Endothelial cell of umbilical vein (primary cell): ENCODE measurements around the gene KDM3A. TPM values are rescaled to one million over a fixed set of nuclear protein-coding genes. Genes with fewer than 3 reads are reported as not detected.

Experiments
- BruUV-seq: library from RNA; stranded (reverse); fragments of 400-500 nt; replicated peaks from 2 replicates; lab custom pipeline; 2021; lab: Mats Ljungman, UMichigan
- CTCF ChIA-PET: fragments of 300-600, 350-600 bp; sonication (Branson Sonifier 250); formaldehyde crosslinking; loops from one replicate; lab custom pipeline; 2021; ENCODE audit warnings: antibody characterized with exemption, inconsistent platforms; lab: Charles Lee
- POLR2A ChIA-PET: fragments of 300-600, 350-600 bp; sonication (Branson Sonifier 250); formaldehyde crosslinking; loops from one replicate; lab custom pipeline; 2021; ENCODE audit warnings: antibody characterized with exemption, inconsistent platforms; lab: Charles Lee
- DNase-seq: peaks from one replicate; pipeline ENCODE4 v3.0.0-alpha.2; 2011; ENCODE audit warnings: low read depth, low spot score
- FAIRE-seq: peaks from 2 replicates; lab custom pipeline; 2011; peaks lifted over from hg19 to GRCh38; lab: Jason Lieb, UNC
- H2AFZ ChIP-seq: 2 replicates; pipeline ENCODE4 v1.6.0; 2012; ENCODE audit warnings: low read depth, low read length, control low read depth, inconsistent platforms
- H3K27ac ChIP-seq: 2 replicates; pipeline ENCODE4 v1.5.1; 2011; ENCODE audit warnings: low read depth, mild to moderate bottlenecking, control low read depth, low read length, moderate library complexity; ENCODE audit not compliant: insufficient read depth
- H3K27me3 ChIP-seq, 2 experiments: 2 replicates each; pipeline versions ENCODE4 v1.6.0 to v1.6.1; 2011; ENCODE audit warnings: low read length in 2 of 2, mixed read lengths in 1 of 2; ENCODE audit not compliant: control insufficient read depth in 2 of 2, insufficient read depth in 2 of 2
- H3K36me3 ChIP-seq, 2 experiments: 2 replicates in 1 of 2; 3 replicates in 1 of 2; pipeline ENCODE4 v1.5.1; 2011; ENCODE audit warnings: low read length in 2 of 2, mild to moderate bottlenecking in 1 of 2, moderate library complexity in 1 of 2; ENCODE audit not compliant: control insufficient read depth in 2 of 2, insufficient read depth in 2 of 2; ENCODE audit errors: extremely low read depth in 1 of 2
- H3K4me1 ChIP-seq: 3 replicates; pipeline ENCODE4 v1.5.1; 2011; ENCODE audit warnings: mild to moderate bottlenecking, low read length; ENCODE audit not compliant: control insufficient read depth, insufficient read depth; ENCODE audit errors: extremely low read depth
- H3K4me2 ChIP-seq: 2 replicates; pipeline ENCODE4 v1.6.1; 2011; ENCODE audit warnings: low read length, control low read depth, mixed read lengths; ENCODE audit not compliant: insufficient read depth
- H3K4me3 ChIP-seq, 3 experiments: fragments of 200-600 bp in 1 of 3; sonication (generic), shearing (Covaris generic) in 1 of 3; replicated peaks in 1 of 3; 2 replicates each; pipeline ENCODE4 v1.5.1; 2011 to 2016; ENCODE audit warnings: control low read depth in 3 of 3, low read length in 3 of 3, mild to moderate bottlenecking in 2 of 3, inconsistent platforms in 1 of 3, low read depth in 1 of 3, moderate library complexity in 1 of 3; ENCODE audit not compliant: insufficient read depth in 1 of 3
- H3K79me2 ChIP-seq: 2 replicates; pipeline ENCODE4 v1.6.0; 2012; ENCODE audit warnings: low read length, inconsistent platforms; ENCODE audit not compliant: control insufficient read depth, insufficient read depth
- H3K9ac ChIP-seq: replicated peaks from 2 replicates; pipeline ENCODE3; 2011; ENCODE audit warnings: low read length, control low read depth; ENCODE audit not compliant: insufficient read depth; ENCODE audit errors: extremely low read depth
- H3K9me1 ChIP-seq: replicated peaks from 3 replicates; pipeline ENCODE4 v1.6.0; 2011; ENCODE audit warnings: mild to moderate bottlenecking, low read length; ENCODE audit not compliant: control insufficient read depth, insufficient read depth; ENCODE audit errors: extremely low read depth
- H3K9me3 ChIP-seq: replicated peaks from 2 replicates; pipeline ENCODE4 v1.5.1; 2012; ENCODE audit warnings: low read length, inconsistent platforms; ENCODE audit not compliant: control insufficient read depth, insufficient read depth
- H4K20me1 ChIP-seq: replicated peaks from 2 replicates; pipeline ENCODE3; 2011; ENCODE audit warnings: mild to moderate bottlenecking, low read length; ENCODE audit not compliant: control insufficient read depth, insufficient read depth; ENCODE audit errors: extremely low read depth
- EZH2 ChIP-seq: IDR thresholded peaks from 2 replicates; pipeline ENCODE4 v1.6.1; 2012; ENCODE audit warnings: borderline replicate concordance, low read depth, mild to moderate bottlenecking, moderate library complexity, low read length, inconsistent platforms; ENCODE audit not compliant: severe bottlenecking
- FOS ChIP-seq: IDR thresholded peaks from 2 replicates; pipeline ENCODE4 v1.6.1; 2011; ENCODE audit warnings: mild to moderate bottlenecking, low read length, moderate library complexity, borderline replicate concordance; ENCODE audit not compliant: insufficient read depth
- GATA2 ChIP-seq: IDR thresholded peaks from 2 replicates; pipeline ENCODE4 v1.7.0; 2011; ENCODE audit warnings: low read depth, mild to moderate bottlenecking, moderate library complexity, mixed read lengths, low read length; ENCODE audit not compliant: insufficient read length, insufficient read depth
- JUN ChIP-seq: IDR thresholded peaks from 2 replicates; pipeline ENCODE4 v1.6.1; 2011; ENCODE audit warnings: borderline replicate concordance, low read depth; ENCODE audit not compliant: insufficient read length, insufficient read depth
- MYC ChIP-seq: IDR thresholded peaks from one replicate; pipeline ENCODE4 v1.6.1; 2011; ENCODE audit warnings: mild to moderate bottlenecking, low read depth, low read length
- POLR2A ChIP-seq: IDR thresholded peaks from 2 replicates; pipeline ENCODE4 v1.6.1; 2012; ENCODE audit warnings: low read depth, mild to moderate bottlenecking, control low read depth, low read length
- POLR2AphosphoS5 ChIP-seq: IDR thresholded peaks from 2 replicates; pipeline ENCODE4 v1.6.1; 2012; ENCODE audit warnings: low read depth, mild to moderate bottlenecking, control low read depth, low read length, moderate library complexity; ENCODE audit not compliant: insufficient read depth
- dilution Hi-C: fragments of 300-500 bp; cut with MboI; formaldehyde crosslinking; loops from one replicate; pipeline ENCODE4 v1.15.0; 2019; ENCODE audit warnings: low sequenced_read_pairs; ENCODE audit not compliant: extremely low pct_ligation_motif_present
- intact Hi-C: fragments of 100-400 bp; cut with micrococcal nuclease; formaldehyde crosslinking; loops from one replicate; pipeline ENCODE4 v1.10.0; 2022
- polyA plus RNA-seq, 4 experiments: library from polyadenylated mRNA; depleted of rRNA in 3 of 4; stranded (reverse) in 3 of 4; unstranded in 1 of 4; fragments of >200 nt; gene quantifications; 2 replicates each; pipeline versions ENCODE4 v1.2.1 to v1.2.3, GENCODE V29; 2011 to 2012; ENCODE audit warnings: missing spikeins in 1 of 4
- total RNA-seq: library from RNA; stranded (reverse); gene quantifications from 2 replicates; pipeline ENCODE4 v1.2.3, GENCODE V29; 2021
- TF ChIP-seq, protein P1 (sequence below), 2 donors: IDR thresholded peaks; 1 replicate in 1 of 2; 2 replicates in 1 of 2; pipeline ENCODE4 v1.5.1; 2011; ENCODE audit warnings: low read length in 2 of 2, mild to moderate bottlenecking in 2 of 2, moderate library complexity in 2 of 2, control low read depth in 1 of 2, inconsistent platforms in 1 of 2, low read depth in 1 of 2; ENCODE audit not compliant: insufficient read depth in 1 of 2; ENCODE audit errors: extremely low read depth in 1 of 2
- TF ChIP-seq, protein P2 (sequence below): IDR thresholded peaks from 2 replicates; pipeline ENCODE4 v1.6.1; 2011; ENCODE audit not compliant: insufficient read depth, insufficient read length

The KDM3A gene
- total and polyA plus RNA-seq, 2 donors (not counting 3 experiments of a cell fraction or from before 2014, with no cell fraction given), result 13.5 to 29.5 TPM

DNA sequence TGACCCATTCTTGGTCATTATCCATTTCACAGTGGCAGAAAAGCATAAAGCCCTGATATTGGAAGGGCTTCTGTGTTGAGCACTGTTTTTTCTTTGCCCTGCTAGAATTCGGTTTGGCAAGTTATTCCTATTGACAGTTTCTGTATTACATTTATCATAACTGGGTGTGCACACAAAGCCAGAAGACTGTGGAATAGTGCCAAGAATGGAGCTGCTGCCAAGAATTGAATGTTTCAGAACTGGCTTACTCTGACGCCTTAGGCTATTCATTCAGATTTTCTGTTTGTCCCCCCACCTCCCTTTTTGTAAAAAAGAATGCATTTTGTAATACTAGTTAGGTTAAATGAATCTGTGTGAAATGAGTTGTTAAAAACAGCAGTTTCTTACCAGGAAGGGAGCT lies 12.7 kb downstream of the KDM3A start:
- Histone ChIP-seq H3K4me3 (no peak overlapping the region), H3K27ac (no peak overlapping the region), H4K20me1 (no peaks in the 10 kb centered on the region), H3K4me1 (no peaks in the 10 kb centered on the region), H3K36me3 (peaks cover 7 to 19% of the 10 kb centered on the region in 2 experiments), H3K79me2 (no peaks in the 10 kb centered on the region), H3K9me3 (no peaks in the 10 kb centered on the region), H3K4me2 (no peak overlapping the region), H3K9ac (no peak overlapping the region), H2AFZ (no peak overlapping the region), H3K27me3 (no peaks in the 10 kb centered on the region), H3K9me1 (no peaks in the 10 kb centered on the region)
- FAIRE-seq (no peak), DNase-seq (peak; percentile 63)
- no TSS peak for BruUV-seq
- CTCF ChIA-PET, result interaction anchor here (1.6 kb wide), 1 partner anchor 12 kb away, joined by 6 read pairs; the partner anchor contains the start of gene KDM3A
- intact Hi-C loops, result no loop called here
- TF ChIP-seq, protein P1, sequence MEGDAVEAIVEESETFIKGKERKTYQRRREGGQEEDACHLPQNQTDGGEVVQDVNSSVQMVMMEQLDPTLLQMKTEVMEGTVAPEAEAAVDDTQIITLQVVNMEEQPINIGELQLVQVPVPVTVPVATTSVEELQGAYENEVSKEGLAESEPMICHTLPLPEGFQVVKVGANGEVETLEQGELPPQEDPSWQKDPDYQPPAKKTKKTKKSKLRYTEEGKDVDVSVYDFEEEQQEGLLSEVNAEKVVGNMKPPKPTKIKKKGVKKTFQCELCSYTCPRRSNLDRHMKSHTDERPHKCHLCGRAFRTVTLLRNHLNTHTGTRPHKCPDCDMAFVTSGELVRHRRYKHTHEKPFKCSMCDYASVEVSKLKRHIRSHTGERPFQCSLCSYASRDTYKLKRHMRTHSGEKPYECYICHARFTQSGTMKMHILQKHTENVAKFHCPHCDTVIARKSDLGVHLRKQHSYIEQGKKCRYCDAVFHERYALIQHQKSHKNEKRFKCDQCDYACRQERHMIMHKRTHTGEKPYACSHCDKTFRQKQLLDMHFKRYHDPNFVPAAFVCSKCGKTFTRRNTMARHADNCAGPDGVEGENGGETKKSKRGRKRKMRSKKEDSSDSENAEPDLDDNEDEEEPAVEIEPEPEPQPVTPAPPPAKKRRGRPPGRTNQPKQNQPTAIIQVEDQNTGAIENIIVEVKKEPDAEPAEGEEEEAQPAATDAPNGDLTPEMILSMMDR (IDR thresholded peaks at IDR 0.05; ENCODE audit: extremely low read depth in 1 of 2, insufficient read depth in 1 of 2, low read depth in 1 of 2, low read length in 2 of 2), result no peak
- TF ChIP-seq MYC, result no peak
- TF ChIP-seq EZH2, result no peak
- dilution Hi-C loops, result loop anchor here (10.0 kb wide), 1 partner anchor 161 kb away; no protein-coding TSS in a partner anchor
- POLR2A ChIA-PET, result interaction anchor here (1.6 kb wide), 1 partner anchor 13 kb away, joined by 7 read pairs; the partner anchor contains the start of gene KDM3A

GRCh38 chr2:86454238-86454637 lies 13.1 kb downstream of the KDM3A start:
- TF ChIP-seq MYC (no peak), FOS (no peak), JUN (no peak), EZH2 (no peak), POLR2AphosphoS5 (no peak), POLR2A (no peak), GATA2 (no peak)
- TF ChIP-seq, protein P1 (IDR thresholded peaks at IDR 0.05; ENCODE audit: extremely low read depth in 1 of 2, insufficient read depth in 1 of 2, low read depth in 1 of 2, low read length in 2 of 2), result no peak
- TF ChIP-seq, protein P2, sequence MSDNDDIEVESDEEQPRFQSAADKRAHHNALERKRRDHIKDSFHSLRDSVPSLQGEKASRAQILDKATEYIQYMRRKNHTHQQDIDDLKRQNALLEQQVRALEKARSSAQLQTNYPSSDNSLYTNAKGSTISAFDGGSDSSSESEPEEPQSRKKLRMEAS, result no peak
- DNase-seq (no peak), FAIRE-seq (no peak)
- ChIA-PET POLR2A (interaction anchor here (1.6 kb wide), 1 partner anchor 13 kb away, joined by 7 read pairs; the partner anchor contains the start of gene KDM3A), CTCF (interaction anchor here (1.6 kb wide), 1 partner anchor 12 kb away, joined by 6 read pairs; the partner anchor contains the start of gene KDM3A)
- H3K9me1 ChIP-seq, result no peaks in the 10 kb centered on the region
- no TSS peak for BruUV-seq
- peaks cover 7 to 19% of the 10 kb centered on the region in 2 experiments for H3K36me3 ChIP-seq
- H3K79me2 ChIP-seq, result no peaks in the 10 kb centered on the region
- no peaks in the 10 kb centered on the region for H4K20me1 ChIP-seq
- H3K4me1 ChIP-seq, result no peaks in the 10 kb centered on the region
- no peak overlapping the region for H3K9ac ChIP-seq
- H3K4me3 ChIP-seq, result no peak overlapping the region
- H3K27me3 ChIP-seq, result no peaks in the 10 kb centered on the region
- H3K4me2 ChIP-seq, result no peak overlapping the region
- H2AFZ ChIP-seq, result no peak overlapping the region
- dilution Hi-C loops (loop anchor here (10.0 kb wide), 1 partner anchor 161 kb away; no protein-coding TSS in a partner anchor), intact Hi-C loops (no loop called here)
- no peaks in the 10 kb centered on the region for H3K9me3 ChIP-seq
- no peak overlapping the region for H3K27ac ChIP-seq
